Lower lobe of right lung (tissue), 2 donors: ENCODE data around the gene TMEM54. TPM values are rescaled to one million over a fixed set of nuclear protein-coding genes. Genes with fewer than 3 reads are reported as not detected.
A peak's percentile ranks its signal among the peaks of the same experiment; 100 is the strongest.

Experiments
- ATAC-seq, 2 donors: fragments of 200-7000 bp; cut with Tn5 transposase; one replicate each; pipeline ENCODE4 v1.9.1; 2020 to 2022; ENCODE audit warnings: mild to moderate bottlenecking in 2 of 2, moderate library complexity in 2 of 2
- DNase-seq: peaks from one replicate; pipeline ENCODE4 v3.0.0-alpha.2; 2020
- H3K27ac ChIP-seq: fragments of 200-600 bp; one replicate; pipeline ENCODE4 v1.8.0; 2022
- H3K27me3 ChIP-seq: fragments of 200-600 bp; one replicate; pipeline ENCODE4 v1.8.0; 2022; ENCODE audit warnings: low read depth
- H3K36me3 ChIP-seq: fragments of 200-600 bp; one replicate; pipeline ENCODE4 v1.8.0; 2022; ENCODE audit warnings: mild to moderate bottlenecking
- H3K4me1 ChIP-seq: fragments of 200-600 bp; one replicate; pipeline ENCODE4 v1.8.0; 2022
- H3K4me3 ChIP-seq: fragments of 200-600 bp; one replicate; pipeline ENCODE4 v1.8.0; 2022; ENCODE audit warnings: mild to moderate bottlenecking
- H3K9me3 ChIP-seq: fragments of 200-600 bp; one replicate; pipeline ENCODE4 v1.8.0; 2022
- intact Hi-C: fragments of 100-400 bp; cut with DNase I; formaldehyde crosslinking; loops from one replicate; pipeline ENCODE4 v1.11.0; 2022
- long read RNA-seq: library from polyadenylated mRNA; unstranded; transcript quantifications from one replicate; pipeline ENCODE4 v2.0.0, GENCODE V29; 2021
- total RNA-seq: library from RNA; stranded (reverse); fragmentation: NEBNext Ultra II Directional; extraction: Animal tissue kit (Norgen Biotek cat#: 25700); gene quantifications from one replicate; pipeline ENCODE4 v1.2.1, GENCODE V29; 2021
- TF ChIP-seq, protein P1 (sequence below): fragments of 200-600 bp; IDR thresholded peaks from one replicate; pipeline ENCODE4 v1.8.0; 2022; ENCODE audit warnings: antibody characterized with exemption, mild to moderate bottlenecking
- donor health status: DM: no; HTN: yes; CAD: no; lungs with severe emphysema.

Gene TMEM54, protein sequence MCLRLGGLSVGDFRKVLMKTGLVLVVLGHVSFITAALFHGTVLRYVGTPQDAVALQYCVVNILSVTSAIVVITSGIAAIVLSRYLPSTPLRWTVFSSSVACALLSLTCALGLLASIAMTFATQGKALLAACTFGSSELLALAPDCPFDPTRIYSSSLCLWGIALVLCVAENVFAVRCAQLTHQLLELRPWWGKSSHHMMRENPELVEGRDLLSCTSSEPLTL
- total RNA-seq: 44.0 TPM
- long read RNA-seq, transcript TMEM54-202 (6 exons, 999 nt): major isoform, 71 of 84 reads
- long read RNA-seq, partial matches to known transcripts: 2 of 84 reads
- long read RNA-seq, other reads (novel, unspliced or antisense): 7 of 84 reads

DNA sequence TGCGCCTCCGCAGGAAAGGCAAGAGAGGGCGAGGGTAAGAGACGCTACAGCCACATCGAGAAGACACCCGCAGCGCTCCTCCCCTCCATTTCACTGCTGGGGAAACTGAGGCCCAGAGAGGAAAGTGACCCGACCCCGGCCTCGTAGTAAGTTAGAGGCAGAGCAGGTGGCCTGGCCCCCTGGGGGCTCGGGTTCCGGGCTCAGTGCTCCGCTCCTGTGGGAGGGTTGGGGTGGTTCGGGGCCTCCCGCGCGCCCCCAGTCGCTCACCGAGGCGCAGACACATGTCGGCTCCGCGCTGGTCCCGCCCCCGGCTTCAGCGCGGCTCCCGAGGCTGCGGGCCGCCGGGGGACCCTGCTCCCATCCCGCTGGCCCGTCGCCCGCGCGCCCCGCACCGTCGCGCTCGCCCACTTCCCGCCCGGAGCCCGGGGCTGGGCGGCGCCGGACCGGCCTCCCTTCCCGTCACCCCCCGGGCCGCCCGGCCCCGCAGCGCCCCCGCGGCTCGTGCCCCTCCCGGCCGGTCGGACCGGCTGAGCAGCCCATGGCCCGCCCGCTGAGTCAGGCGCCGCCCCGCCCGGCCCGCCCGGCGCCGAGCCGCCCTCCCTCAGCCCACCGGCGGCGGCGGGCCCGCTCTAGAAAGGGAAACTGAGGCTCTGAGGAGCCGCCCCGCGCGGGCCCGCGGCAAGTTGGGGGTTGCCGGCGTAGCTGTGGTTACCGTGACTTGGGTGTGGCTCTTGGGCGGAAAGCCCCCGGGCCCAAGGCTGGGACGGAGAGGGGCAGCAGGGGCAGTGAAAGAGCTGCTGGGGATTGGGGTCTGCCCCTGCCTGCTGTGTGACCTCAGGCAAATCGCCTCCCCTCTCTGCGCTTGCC lies at the start of gene TMEM54:
Gene TMEM54 (minus strand): TSS at position 434 of the 867 bp plus-strand sequence. CDS start 151 bp downstream, at position 283.
- TF ChIP-seq, protein P1, sequence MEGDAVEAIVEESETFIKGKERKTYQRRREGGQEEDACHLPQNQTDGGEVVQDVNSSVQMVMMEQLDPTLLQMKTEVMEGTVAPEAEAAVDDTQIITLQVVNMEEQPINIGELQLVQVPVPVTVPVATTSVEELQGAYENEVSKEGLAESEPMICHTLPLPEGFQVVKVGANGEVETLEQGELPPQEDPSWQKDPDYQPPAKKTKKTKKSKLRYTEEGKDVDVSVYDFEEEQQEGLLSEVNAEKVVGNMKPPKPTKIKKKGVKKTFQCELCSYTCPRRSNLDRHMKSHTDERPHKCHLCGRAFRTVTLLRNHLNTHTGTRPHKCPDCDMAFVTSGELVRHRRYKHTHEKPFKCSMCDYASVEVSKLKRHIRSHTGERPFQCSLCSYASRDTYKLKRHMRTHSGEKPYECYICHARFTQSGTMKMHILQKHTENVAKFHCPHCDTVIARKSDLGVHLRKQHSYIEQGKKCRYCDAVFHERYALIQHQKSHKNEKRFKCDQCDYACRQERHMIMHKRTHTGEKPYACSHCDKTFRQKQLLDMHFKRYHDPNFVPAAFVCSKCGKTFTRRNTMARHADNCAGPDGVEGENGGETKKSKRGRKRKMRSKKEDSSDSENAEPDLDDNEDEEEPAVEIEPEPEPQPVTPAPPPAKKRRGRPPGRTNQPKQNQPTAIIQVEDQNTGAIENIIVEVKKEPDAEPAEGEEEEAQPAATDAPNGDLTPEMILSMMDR: no peak
- ATAC-seq (peak; percentile 91 to 95), DNase-seq (peak; percentile 69)
- H3K4me1 ChIP-seq: peaks cover 7% of the 10 kb centered on the region
- H3K36me3 ChIP-seq: no peaks in the 10 kb centered on the region
- peak within 1 kb of the TSS; percentile 11 for H3K27ac ChIP-seq
- no peaks in the 10 kb centered on the region for H3K9me3 ChIP-seq
- peak within 1 kb of the TSS; percentile 69 for H3K4me3 ChIP-seq
- peaks cover 19% of the 10 kb centered on the region for H3K27me3 ChIP-seq
- intact Hi-C loops: no loop called here

DNA sequence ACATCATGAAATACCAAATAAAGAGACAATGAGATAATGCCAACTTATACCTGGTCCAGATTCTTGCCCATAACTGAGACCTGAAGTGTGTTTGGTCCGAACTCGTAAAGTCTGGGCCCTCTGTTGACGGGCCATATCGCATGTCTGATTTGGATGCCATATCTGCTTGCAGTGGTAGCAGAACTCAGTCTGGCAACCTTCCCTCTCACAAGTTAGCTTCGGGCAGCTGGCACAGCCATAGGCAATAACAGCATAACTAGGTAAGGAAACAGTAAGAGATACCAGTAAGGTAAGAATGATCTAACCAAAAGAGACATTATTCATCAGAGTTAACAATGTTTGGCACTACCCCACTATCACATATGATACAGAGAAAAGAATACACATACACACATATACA lies 48.3 kb upstream of the TMEM54 start:
- intact Hi-C loops: no loop called here
- ATAC-seq: no peak

DNA sequence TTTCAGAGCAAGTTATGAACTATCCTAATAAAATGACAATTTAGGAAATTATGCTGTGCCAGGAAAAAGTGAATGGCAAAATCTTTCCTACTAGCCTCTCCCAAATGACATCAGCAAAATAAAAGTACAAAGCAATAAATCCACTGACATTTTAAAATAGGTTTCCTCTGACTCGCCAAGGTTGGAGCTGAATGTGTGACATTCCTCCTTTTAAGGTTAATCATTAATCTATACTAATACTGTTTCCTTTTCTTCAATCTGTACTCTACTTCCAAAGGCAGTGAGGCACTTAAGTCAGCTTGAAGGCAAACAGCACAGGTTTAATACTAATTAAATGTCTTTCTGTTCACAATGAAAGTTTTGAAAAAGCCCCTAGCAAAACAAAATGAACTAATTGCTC lies 47.7 kb upstream of the TMEM54 start:
- no peak overlapping the region for H3K27ac ChIP-seq
- TF ChIP-seq, protein P1: no peak
- intact Hi-C loops: no loop called here
- H3K36me3 ChIP-seq: peaks cover 43% of the 10 kb centered on the region
- no peak for DNase-seq
- peaks cover 19% of the 10 kb centered on the region for H3K4me1 ChIP-seq
- no peaks in the 10 kb centered on the region for H3K27me3 ChIP-seq
- no peak overlapping the region for H3K4me3 ChIP-seq
- H3K9me3 ChIP-seq: no peaks in the 10 kb centered on the region
- ATAC-seq: peak in 1 of 2 donors; percentile 83

More for the DNA sequence above, 48.3 kb upstream of the TMEM54 start:
- TF ChIP-seq, protein P1: no peak
- no peak for DNase-seq
- no peaks in the 10 kb centered on the region for H3K27me3 ChIP-seq
- no peaks in the 10 kb centered on the region for H3K9me3 ChIP-seq
- no peak overlapping the region for H3K27ac ChIP-seq
- H3K4me3 ChIP-seq: no peak overlapping the region
- peaks cover 37% of the 10 kb centered on the region for H3K36me3 ChIP-seq
- H3K4me1 ChIP-seq: peaks cover 19% of the 10 kb centered on the region

DNA sequence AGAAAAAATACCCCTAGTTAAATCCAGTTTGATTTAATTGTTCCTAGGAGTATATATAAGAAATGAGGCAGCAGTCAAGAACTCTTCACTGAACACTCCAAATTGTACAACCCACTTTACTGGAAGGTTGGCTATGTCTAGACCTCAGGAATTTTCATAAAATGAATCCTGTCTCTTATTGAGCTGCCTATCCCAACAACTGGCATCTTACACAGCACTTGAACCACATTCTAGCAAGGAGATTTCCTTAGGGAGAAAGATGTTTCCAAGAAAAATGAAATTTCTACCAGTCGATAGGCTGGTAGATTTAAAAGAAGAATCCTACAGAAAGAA lies 47.2 kb upstream of the TMEM54 start:
- no peak overlapping the region for H3K4me3 ChIP-seq
- TF ChIP-seq, protein P1: no peak
- H3K27ac ChIP-seq: no peak overlapping the region
- H3K4me1 ChIP-seq: peaks cover 19% of the 10 kb centered on the region
- ATAC-seq (peak; percentile 70 to 86), DNase-seq (no peak)
- H3K27me3 ChIP-seq: no peaks in the 10 kb centered on the region
- H3K36me3 ChIP-seq: peaks cover 48% of the 10 kb centered on the region
- intact Hi-C loops: no loop called here
- H3K9me3 ChIP-seq: no peaks in the 10 kb centered on the region

DNA sequence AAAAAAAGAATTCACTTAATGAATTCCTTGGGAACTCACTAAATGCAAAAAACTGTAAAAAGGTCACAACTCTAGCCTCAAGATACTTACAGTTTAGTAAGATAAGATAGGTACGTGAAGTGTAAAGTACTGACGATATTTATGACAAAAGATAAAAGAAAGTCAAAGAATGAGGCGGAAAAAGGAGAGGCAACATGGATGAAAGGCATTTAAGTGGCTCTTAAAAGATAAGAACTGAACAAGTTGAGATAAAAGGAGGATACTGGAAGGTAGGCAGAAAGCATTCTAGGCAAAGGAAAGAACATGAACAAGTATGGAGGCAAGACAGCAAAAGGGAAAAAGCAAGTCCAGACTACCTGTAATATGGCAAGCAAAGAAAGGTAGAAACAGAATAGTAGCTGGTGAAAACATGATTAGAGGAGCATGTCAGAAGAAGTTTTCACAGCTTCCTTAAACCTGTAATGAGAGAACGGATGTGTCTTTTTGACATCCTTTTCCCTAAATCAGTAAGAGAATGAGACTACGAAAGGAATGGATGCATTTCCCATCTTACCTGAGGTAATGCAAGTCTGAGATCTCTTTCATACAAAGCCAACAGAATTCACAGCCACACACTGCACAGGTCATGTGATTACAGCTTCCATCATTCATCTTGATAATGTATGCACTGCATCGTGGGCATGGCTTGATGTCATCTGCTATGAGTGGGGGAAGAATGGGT lies 46.6 kb upstream of the TMEM54 start:
- no peak for DNase-seq

More for the DNA sequence above, 46.6 kb upstream of the TMEM54 start:
- intact Hi-C loops: no loop called here
- H3K9me3 ChIP-seq: no peaks in the 10 kb centered on the region
- peaks cover 54% of the 10 kb centered on the region for H3K36me3 ChIP-seq
- no peak overlapping the region for H3K4me3 ChIP-seq
- peaks cover 19% of the 10 kb centered on the region for H3K4me1 ChIP-seq
- H3K27ac ChIP-seq: no peak overlapping the region
- TF ChIP-seq, protein P1: no peak
- ATAC-seq: peak in 1 of 2 donors; percentile 46
- H3K27me3 ChIP-seq: no peaks in the 10 kb centered on the region
